Activated naive CD8-positive, alpha-beta T cell treated with anti-CD3 and anti-CD28 coated beads, Interleukin-2, amount 50 U/mL, for 16 hours (primary cell): ENCODE measurements around the gene PANX2.

Experiments
- DNase-seq: peaks from one replicate; pipeline ENCODE4 v3.0.0-alpha.2; 2020; ENCODE audit warnings: low read depth, low spot score

Gene PANX2

DNA sequence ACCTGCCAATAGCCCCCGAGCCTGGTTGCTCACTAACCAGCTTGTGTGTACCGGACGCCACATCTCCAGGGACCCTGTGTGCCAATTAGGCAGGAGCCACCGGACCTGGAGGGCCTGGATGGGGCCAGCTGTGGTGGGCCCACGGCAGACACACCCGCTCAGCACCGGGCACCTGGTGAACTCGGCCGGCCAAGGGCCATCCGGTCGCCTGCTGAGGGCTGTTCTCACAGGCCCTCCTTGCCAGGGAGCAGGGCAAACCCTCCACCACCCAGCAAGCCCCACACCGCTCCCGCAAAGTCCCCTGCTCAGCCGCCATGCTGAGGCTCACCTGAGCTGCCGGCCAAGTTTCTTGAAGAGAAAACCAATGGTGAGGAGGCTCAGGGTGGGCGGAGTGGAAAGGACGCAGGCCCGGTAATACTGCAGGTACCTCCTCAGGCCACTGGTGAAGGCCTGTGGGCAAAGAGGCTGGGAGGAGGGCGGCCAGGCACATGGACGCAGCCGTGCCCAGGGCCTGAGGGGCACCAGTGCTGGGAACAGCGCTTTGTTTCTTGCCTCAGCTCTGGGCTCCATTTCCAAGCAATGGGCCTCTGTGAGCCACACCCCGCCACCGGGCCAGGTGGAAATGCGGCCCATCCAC, 57.2 kb downstream of the PANX2 start:
- DNase-seq, result no peak

DNA sequence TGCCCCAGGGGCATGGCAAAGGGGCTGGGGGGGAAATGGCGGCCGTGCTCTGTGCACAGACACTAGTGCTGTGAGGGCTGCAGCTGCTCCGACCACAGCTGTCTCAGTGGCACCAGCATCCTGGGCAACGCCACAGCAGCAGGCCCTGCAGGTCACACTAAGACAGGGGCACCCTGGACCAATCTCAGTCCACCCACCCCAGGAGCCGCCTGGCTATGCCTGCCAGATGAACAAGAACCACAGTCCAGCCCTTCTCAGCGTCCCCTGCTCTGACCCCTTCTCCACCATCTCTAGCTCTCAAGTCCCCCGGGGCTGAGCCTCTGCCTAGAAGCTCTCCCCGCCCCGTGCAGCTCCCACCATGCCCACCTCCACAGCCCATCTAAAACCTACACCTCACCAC, 57.8 kb downstream of the PANX2 start:
- no peak for DNase-seq

DNA sequence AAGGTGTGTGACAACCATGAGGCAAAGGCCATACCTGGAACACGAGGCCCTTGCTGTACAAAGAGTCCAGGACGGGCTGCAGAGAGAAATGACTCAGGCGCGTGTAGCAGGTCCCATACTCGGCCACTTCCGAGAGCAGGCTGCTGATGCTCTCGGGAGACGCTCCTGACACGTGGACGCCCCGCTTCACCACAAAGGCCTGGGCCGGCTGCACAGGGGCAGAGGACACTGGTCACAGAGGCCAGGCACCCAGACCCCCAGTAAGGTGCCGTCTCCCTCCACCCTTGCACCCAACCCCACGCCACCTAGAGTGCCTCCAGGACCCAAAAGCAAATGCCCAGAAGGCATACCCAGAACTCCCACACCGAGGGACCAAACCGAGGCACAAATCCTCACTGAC, 58.8 kb downstream of the PANX2 start:
- no peak for DNase-seq
